Glutamatergic neuron (in vitro differentiated cells): Measurements from ENCODE around the gene ANO2. TPM values are rescaled to one million over a fixed set of nuclear protein-coding genes. Genes with fewer than 3 reads are reported as not detected.

ENCODE experiments used
- DNase-seq: peaks from one replicate; pipeline ENCODE4 v3.0.0; 2022
- H3K27ac Mint-ChIP-seq: one replicate; pipeline ENCODE4 v1.8.0; 2020; ENCODE audit warnings: mild to moderate bottlenecking, mixed read lengths, inconsistent platforms; ENCODE audit not compliant: unreplicated experiment
- H3K27me3 Mint-ChIP-seq: one replicate; pipeline ENCODE4 v1.8.0; 2020; ENCODE audit warnings: mild to moderate bottlenecking, moderate library complexity, mixed read lengths, inconsistent platforms; ENCODE audit not compliant: unreplicated experiment
- H3K36me3 Mint-ChIP-seq: one replicate; pipeline ENCODE4 v1.8.0; 2020; ENCODE audit warnings: mild to moderate bottlenecking, mixed read lengths, inconsistent platforms; ENCODE audit not compliant: unreplicated experiment
- H3K4me1 Mint-ChIP-seq: one replicate; pipeline ENCODE4 v1.8.0; 2020; ENCODE audit warnings: mild to moderate bottlenecking, low read depth, mixed read lengths, inconsistent platforms; ENCODE audit not compliant: unreplicated experiment
- H3K4me3 Mint-ChIP-seq: one replicate; pipeline ENCODE4 v1.8.0; 2020; ENCODE audit warnings: mild to moderate bottlenecking, mixed read lengths, inconsistent platforms; ENCODE audit not compliant: unreplicated experiment
- H3K9me3 Mint-ChIP-seq: one replicate; pipeline ENCODE4 v1.8.0; 2020; ENCODE audit warnings: mild to moderate bottlenecking, moderate library complexity, mixed read lengths, inconsistent platforms; ENCODE audit not compliant: unreplicated experiment
- CTCF ChIP-seq: fragments of 200-600 bp; sonication (generic); IDR thresholded peaks from one replicate; pipeline ENCODE4 v1.5.0; 2021; ENCODE audit not compliant: partially characterized antibody, unreplicated experiment
- total RNA-seq: library from RNA; stranded (reverse); fragmentation: NEBNext Ultra II Directional; extraction: Animal tissue kit (Norgen Biotek cat#: 25700); gene quantifications from one replicate; pipeline ENCODE4 v1.2.1, GENCODE V29; 2021; ENCODE audit not compliant: unreplicated experiment

Gene ANO2
- total RNA-seq, 1 donor from 2014 or later = not detected

- no peak for DNase-seq
- Mint-ChIP-seq H3K27ac (no peak overlapping the region), H3K9me3 (peaks cover 11% of the 10 kb centered on the region), H3K36me3 (peaks cover 4% of the 10 kb centered on the region), H3K27me3 (peaks cover 5% of the 10 kb centered on the region), H3K4me1 (no peaks in the 10 kb centered on the region), H3K4me3 (no peak overlapping the region)
- TF ChIP-seq CTCF = no peak
Measured at GRCh38 chr12:5925646-5926045, 19.4 kb downstream of the ANO2 start.

GRCh38 chr12:5924342-5924741 lies 20.7 kb downstream of the ANO2 start:
- TF ChIP-seq CTCF = no peak
- no peak for DNase-seq
- H3K4me3 Mint-ChIP-seq = no peak overlapping the region
- H3K27ac Mint-ChIP-seq = no peak overlapping the region
- H3K27me3 Mint-ChIP-seq = peaks cover 5% of the 10 kb centered on the region
- peaks cover 4% of the 10 kb centered on the region for H3K36me3 Mint-ChIP-seq
- no peaks in the 10 kb centered on the region for H3K4me1 Mint-ChIP-seq
- H3K9me3 Mint-ChIP-seq = peaks cover 13% of the 10 kb centered on the region

GRCh38 chr12:5923751-5924150 lies 21.3 kb downstream of the ANO2 start:
- no peak for DNase-seq
- peaks cover 4% of the 10 kb centered on the region for H3K36me3 Mint-ChIP-seq
- H3K27me3 Mint-ChIP-seq = peaks cover 5% of the 10 kb centered on the region
- TF ChIP-seq CTCF = no peak
- no peaks in the 10 kb centered on the region for H3K4me1 Mint-ChIP-seq
- H3K9me3 Mint-ChIP-seq = peaks cover 13% of the 10 kb centered on the region
- H3K27ac Mint-ChIP-seq = no peak overlapping the region
- no peak overlapping the region for H3K4me3 Mint-ChIP-seq

GRCh38 chr12:5923043-5923605 lies 21.9 kb downstream of the ANO2 start:
- DNase-seq = no peak
- Mint-ChIP-seq H3K4me1 (no peaks in the 10 kb centered on the region), H3K27ac (no peak overlapping the region), H3K9me3 (peaks cover 13% of the 10 kb centered on the region), H3K27me3 (peaks cover 8% of the 10 kb centered on the region), H3K36me3 (peaks cover 4% of the 10 kb centered on the region), H3K4me3 (no peak overlapping the region)
- no peak for TF ChIP-seq CTCF

- H3K4me3 Mint-ChIP-seq = no peak overlapping the region
- DNase-seq = no peak
- TF ChIP-seq CTCF = no peak
- H3K27ac Mint-ChIP-seq = no peak overlapping the region
- H3K9me3 Mint-ChIP-seq = peaks cover 13% of the 10 kb centered on the region
- H3K36me3 Mint-ChIP-seq = peaks cover 4% of the 10 kb centered on the region
- no peaks in the 10 kb centered on the region for H3K4me1 Mint-ChIP-seq
- peaks cover 9% of the 10 kb centered on the region for H3K27me3 Mint-ChIP-seq
Measured at GRCh38 chr12:5921966-5922899, 22.8 kb downstream of the ANO2 start.
